Measurements from ENCODE around the gene ZNF789.

Gene ZNF789

DNA sequence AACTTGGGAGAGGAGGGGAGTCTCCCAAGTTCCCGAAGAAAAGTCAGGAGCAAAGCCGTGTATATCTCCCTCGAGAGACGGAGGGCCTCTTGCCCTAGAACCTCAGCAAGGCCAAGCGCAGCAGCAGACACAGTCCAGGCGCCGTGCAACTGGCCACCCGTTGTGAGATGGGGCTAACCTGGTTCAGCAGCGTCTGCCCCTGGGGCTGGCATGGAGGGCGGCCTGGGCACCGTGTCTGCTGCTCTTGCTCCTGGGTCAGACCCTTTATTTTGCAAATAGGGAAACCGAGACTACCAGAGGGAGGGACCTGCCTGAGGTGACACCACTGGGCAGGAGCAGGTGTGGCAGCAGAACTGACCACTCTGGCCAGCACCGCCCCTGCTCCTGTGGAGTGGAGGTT lies 20.1 kb upstream of the ZNF789 start:
- H3K4me2 ChIP-seq (ENCODE audit: low read length) = no peak overlapping the region
- H3K4me1 ChIP-seq = no peaks in the 10 kb centered on the region
- peaks cover 18% of the 10 kb centered on the region for H3K79me2 ChIP-seq
- H3K36me3 ChIP-seq (ENCODE audit: control insufficient read depth, insufficient read depth, low read length) = no peaks in the 10 kb centered on the region
- no peak overlapping the region for H3K4me3 ChIP-seq (ENCODE audit: low read depth, low read length)
- no peak overlapping the region for H2AFZ ChIP-seq
- no peaks in the 10 kb centered on the region for H3K27me3 ChIP-seq (ENCODE audit: control insufficient read depth, insufficient read depth, low read length)
- TF ChIP-seq, protein P1, sequence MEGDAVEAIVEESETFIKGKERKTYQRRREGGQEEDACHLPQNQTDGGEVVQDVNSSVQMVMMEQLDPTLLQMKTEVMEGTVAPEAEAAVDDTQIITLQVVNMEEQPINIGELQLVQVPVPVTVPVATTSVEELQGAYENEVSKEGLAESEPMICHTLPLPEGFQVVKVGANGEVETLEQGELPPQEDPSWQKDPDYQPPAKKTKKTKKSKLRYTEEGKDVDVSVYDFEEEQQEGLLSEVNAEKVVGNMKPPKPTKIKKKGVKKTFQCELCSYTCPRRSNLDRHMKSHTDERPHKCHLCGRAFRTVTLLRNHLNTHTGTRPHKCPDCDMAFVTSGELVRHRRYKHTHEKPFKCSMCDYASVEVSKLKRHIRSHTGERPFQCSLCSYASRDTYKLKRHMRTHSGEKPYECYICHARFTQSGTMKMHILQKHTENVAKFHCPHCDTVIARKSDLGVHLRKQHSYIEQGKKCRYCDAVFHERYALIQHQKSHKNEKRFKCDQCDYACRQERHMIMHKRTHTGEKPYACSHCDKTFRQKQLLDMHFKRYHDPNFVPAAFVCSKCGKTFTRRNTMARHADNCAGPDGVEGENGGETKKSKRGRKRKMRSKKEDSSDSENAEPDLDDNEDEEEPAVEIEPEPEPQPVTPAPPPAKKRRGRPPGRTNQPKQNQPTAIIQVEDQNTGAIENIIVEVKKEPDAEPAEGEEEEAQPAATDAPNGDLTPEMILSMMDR (IDR thresholded peaks at IDR 0.05) = no peak
- no peak overlapping the region for H3K27ac ChIP-seq
- H3K9ac ChIP-seq = no peak overlapping the region
- no peaks in the 10 kb centered on the region for H3K9me3 ChIP-seq (ENCODE audit: control insufficient read depth, low read length)

GRCh38 chr7:99453105-99453504 lies 19.6 kb upstream of the ZNF789 start:
- no peak overlapping the region for H3K9ac ChIP-seq
- no peaks in the 10 kb centered on the region for H3K27me3 ChIP-seq (ENCODE audit: control insufficient read depth, insufficient read depth, low read length)
- no peaks in the 10 kb centered on the region for H3K4me1 ChIP-seq
- no peaks in the 10 kb centered on the region for H3K9me3 ChIP-seq (ENCODE audit: control insufficient read depth, low read length)
- H3K27ac ChIP-seq = no peak overlapping the region
- no peak overlapping the region for H3K4me2 ChIP-seq (ENCODE audit: low read length)
- H3K36me3 ChIP-seq (ENCODE audit: control insufficient read depth, insufficient read depth, low read length) = no peaks in the 10 kb centered on the region
- H3K79me2 ChIP-seq = peaks cover 13% of the 10 kb centered on the region
- H3K4me3 ChIP-seq (ENCODE audit: low read depth, low read length) = no peak overlapping the region
- H2AFZ ChIP-seq = no peak overlapping the region
- TF ChIP-seq, protein P1 (IDR thresholded peaks at IDR 0.05) = no peak

DNA sequence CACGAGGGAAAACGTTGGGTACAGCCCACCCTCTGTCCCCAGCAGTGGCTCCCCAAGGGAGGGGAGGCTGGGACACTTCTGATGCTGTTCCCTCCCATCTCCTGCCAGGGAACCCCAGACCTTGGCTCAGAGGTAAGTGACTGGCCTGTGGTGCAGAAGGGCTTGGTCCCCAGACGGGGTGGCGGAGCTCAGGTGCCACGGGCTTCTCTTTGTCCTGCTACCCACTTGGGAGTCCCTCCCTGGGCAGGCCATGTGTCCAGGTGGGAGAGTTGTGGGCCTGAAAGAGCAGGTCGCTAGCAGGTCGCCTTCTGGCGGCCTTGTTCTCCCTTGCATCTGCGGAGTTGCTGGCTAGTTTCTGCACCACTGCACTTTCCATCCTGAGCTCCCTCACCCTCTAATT lies 16.8 kb upstream of the ZNF789 start:
- H3K4me3 ChIP-seq (ENCODE audit: low read depth, low read length) = no peak overlapping the region
- H3K9ac ChIP-seq = no peak overlapping the region
- no peaks in the 10 kb centered on the region for H3K9me3 ChIP-seq (ENCODE audit: control insufficient read depth, low read length)
- H3K4me1 ChIP-seq = peaks cover 2% of the 10 kb centered on the region
- no peak overlapping the region for H2AFZ ChIP-seq
- H3K27ac ChIP-seq = no peak overlapping the region
- H3K4me2 ChIP-seq (ENCODE audit: low read length) = no peak overlapping the region
- H3K36me3 ChIP-seq (ENCODE audit: control insufficient read depth, insufficient read depth, low read length) = no peaks in the 10 kb centered on the region
- H3K79me2 ChIP-seq = peaks cover 25% of the 10 kb centered on the region
- no peaks in the 10 kb centered on the region for H3K27me3 ChIP-seq (ENCODE audit: control insufficient read depth, insufficient read depth, low read length)
- TF ChIP-seq, protein P1 (IDR thresholded peaks at IDR 0.05) = no peak

- Histone ChIP-seq H3K9me3 (ENCODE audit: control insufficient read depth, low read length) (no peaks in the 10 kb centered on the region), H3K4me2 (ENCODE audit: low read length) (no peak overlapping the region), H2AFZ (no peak overlapping the region), H3K27me3 (ENCODE audit: control insufficient read depth, insufficient read depth, low read length) (no peaks in the 10 kb centered on the region), H3K4me1 (peaks cover 5% of the 10 kb centered on the region), H3K27ac (no peak overlapping the region), H3K4me3 (ENCODE audit: low read depth, low read length) (no peak overlapping the region), H3K36me3 (ENCODE audit: control insufficient read depth, insufficient read depth, low read length) (no peaks in the 10 kb centered on the region), H3K79me2 (peaks cover 25% of the 10 kb centered on the region), H3K9ac (no peak overlapping the region)
- TF ChIP-seq, protein P1 (IDR thresholded peaks at IDR 0.05) = no peak
These were observed 16.4 kb upstream of the ZNF789 start for GRCh38 chr7:99456288-99456687.

- H3K9ac ChIP-seq = no peak overlapping the region
- peaks cover 33% of the 10 kb centered on the region for H3K79me2 ChIP-seq
- TF ChIP-seq, protein P1 (IDR thresholded peaks at IDR 0.05) = no peak
- no peak overlapping the region for H3K4me2 ChIP-seq (ENCODE audit: low read length)
- H3K4me1 ChIP-seq = peaks cover 5% of the 10 kb centered on the region
- no peak overlapping the region for H3K4me3 ChIP-seq (ENCODE audit: low read depth, low read length)
- H3K9me3 ChIP-seq (ENCODE audit: control insufficient read depth, low read length) = no peaks in the 10 kb centered on the region
- H3K27ac ChIP-seq = no peak overlapping the region
- no peak overlapping the region for H2AFZ ChIP-seq
- H3K27me3 ChIP-seq (ENCODE audit: control insufficient read depth, insufficient read depth, low read length) = no peaks in the 10 kb centered on the region
- H3K36me3 ChIP-seq (ENCODE audit: control insufficient read depth, insufficient read depth, low read length) = no peaks in the 10 kb centered on the region
These were observed 15.5 kb upstream of the ZNF789 start for GRCh38 chr7:99457050-99457649.

Measured in parathyroid adenoma (tissue), 2 donors.